ENCODE data around the gene BDH1.
"Not testable (repeated sequence)": the region's sequence is repeated elsewhere in the genome, so short reads cannot be mapped to it uniquely, and the experiment has no call there.

Gene BDH1

DNA sequence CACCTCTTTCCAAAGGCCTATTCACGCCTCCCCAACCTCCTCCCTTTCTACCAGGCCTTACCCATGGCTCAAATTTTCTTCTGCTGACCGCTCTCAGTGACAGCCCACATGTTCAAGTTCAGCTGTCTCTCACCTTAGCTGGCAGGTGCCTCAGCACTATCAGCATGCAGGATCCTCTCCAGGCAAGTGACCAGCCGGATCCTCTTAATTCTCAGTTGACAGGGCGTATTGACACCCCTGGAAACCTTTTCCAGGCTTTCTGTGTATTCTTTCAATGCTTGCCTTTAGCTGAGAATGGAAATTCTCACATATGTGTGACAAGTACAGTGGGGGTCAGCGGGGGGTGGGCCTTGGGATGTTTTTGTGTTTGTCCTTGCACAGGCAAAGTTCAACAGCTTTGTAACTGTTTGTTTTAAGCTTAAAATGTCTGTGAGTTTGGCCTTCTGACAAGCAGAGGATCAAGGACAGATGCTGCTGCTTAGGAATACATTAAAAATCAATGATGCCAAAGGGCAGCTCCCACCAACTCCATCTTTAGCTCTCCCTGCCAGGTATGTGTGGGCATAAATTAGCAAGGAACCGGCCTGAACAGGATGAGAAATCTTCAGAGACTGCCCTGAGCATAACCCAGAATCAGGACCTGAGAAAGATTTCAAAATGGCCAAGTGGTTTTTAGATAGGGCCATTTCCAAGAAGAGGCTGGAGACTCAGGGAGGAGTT, 17.4 kb upstream of the BDH1 start:
- H3K4me3 ChIP-seq (ENCODE audit: low read depth, low read length), result no peak overlapping the region
- no peak for TF ChIP-seq MYC (IDR thresholded peaks at IDR 0.05; ENCODE audit: low read depth, low read length)
- TF ChIP-seq, protein P1, sequence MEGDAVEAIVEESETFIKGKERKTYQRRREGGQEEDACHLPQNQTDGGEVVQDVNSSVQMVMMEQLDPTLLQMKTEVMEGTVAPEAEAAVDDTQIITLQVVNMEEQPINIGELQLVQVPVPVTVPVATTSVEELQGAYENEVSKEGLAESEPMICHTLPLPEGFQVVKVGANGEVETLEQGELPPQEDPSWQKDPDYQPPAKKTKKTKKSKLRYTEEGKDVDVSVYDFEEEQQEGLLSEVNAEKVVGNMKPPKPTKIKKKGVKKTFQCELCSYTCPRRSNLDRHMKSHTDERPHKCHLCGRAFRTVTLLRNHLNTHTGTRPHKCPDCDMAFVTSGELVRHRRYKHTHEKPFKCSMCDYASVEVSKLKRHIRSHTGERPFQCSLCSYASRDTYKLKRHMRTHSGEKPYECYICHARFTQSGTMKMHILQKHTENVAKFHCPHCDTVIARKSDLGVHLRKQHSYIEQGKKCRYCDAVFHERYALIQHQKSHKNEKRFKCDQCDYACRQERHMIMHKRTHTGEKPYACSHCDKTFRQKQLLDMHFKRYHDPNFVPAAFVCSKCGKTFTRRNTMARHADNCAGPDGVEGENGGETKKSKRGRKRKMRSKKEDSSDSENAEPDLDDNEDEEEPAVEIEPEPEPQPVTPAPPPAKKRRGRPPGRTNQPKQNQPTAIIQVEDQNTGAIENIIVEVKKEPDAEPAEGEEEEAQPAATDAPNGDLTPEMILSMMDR (IDR thresholded peaks at IDR 0.05; ENCODE audit: low read depth, low read length), result no peak
- no peak for TF ChIP-seq POLR2A (IDR thresholded peaks at IDR 0.05; ENCODE audit: extremely low read depth, insufficient read length)
- TF ChIP-seq, protein P2, sequence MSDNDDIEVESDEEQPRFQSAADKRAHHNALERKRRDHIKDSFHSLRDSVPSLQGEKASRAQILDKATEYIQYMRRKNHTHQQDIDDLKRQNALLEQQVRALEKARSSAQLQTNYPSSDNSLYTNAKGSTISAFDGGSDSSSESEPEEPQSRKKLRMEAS (IDR thresholded peaks at IDR 0.05; ENCODE audit: low read depth, low read length), result no peak
- DNase-seq (ENCODE audit: low read depth), result no peak

DNA sequence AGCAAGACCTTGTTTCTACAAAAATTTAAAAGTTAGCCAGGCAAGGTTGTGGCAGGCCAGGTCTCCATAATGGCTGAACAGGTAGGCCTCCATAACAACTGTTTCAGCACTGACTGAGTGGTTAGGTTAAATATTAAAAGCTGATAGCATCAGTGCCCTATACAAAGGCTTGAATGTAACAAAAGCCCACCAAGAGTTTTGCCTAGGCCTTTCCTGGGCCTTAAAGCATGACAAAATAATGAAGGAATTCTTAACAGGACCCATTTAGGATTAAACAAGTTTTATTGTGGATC, 16.1 kb upstream of the BDH1 start:
- H3K4me3 ChIP-seq (ENCODE audit: low read depth, low read length); DNase-seq (ENCODE audit: low read depth): not testable (repeated sequence)

DNA sequence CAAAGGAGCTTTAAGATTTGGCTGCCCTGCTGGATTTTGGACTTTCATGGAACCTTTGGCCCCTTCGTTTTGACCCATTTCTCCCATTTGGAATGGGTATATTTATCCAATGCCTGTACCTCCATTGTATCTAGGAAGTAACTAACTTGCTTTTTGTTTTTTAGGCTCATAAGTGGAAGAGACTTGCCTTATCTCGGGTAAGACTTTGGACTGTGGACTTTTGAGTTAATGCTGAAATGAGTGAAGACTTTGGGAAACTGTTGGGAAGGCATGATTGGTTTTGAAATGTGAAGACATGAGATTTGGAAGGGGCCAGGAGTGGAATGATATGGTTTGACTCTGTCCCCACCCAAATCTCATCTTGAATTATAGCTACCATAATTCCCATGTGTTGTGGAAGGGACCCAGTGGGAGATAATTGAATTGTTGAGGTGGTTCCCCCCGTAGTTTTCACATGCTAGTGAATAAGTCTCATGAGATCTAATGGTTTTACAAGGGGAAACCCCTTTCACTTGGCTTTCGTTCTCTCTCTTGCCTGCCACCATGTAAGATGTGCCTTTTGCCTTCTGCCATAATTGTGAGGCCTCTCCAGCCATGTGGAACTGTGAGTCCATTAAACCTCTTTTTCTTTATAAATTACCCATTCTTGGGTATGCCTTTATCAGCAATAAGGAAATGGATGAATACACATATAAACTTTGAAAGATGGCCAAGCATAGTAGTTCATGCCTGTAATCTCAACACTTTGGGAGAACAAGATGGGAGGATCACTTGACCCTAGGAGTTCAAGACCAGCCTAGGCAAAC, 15.5 kb upstream of the BDH1 start:
- DNase-seq (ENCODE audit: low read depth); H3K4me3 ChIP-seq (ENCODE audit: low read depth, low read length): not testable (repeated sequence)

DNA sequence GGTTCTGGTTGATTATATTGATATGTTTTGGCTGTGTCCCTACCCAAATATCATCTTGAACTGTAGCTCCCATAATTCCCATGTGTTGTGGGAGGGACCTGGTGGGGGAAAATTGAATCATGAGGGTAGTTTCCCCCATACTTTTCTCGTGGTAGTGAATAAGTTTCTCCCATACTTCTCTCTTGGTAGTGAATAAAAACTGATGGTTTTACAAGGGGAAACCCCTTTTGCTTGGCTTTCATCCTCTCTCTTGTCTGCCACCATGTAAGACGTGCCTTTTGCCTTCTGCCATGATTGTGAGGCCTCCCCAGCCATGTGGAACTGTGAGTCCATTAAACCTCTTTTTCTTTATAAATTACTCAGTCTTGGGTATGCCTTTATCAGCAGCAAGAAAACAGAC, 13.7 kb upstream of the BDH1 start:
- DNase-seq (ENCODE audit: low read depth); H3K4me3 ChIP-seq (ENCODE audit: low read depth, low read length): not testable (repeated sequence)

DNA sequence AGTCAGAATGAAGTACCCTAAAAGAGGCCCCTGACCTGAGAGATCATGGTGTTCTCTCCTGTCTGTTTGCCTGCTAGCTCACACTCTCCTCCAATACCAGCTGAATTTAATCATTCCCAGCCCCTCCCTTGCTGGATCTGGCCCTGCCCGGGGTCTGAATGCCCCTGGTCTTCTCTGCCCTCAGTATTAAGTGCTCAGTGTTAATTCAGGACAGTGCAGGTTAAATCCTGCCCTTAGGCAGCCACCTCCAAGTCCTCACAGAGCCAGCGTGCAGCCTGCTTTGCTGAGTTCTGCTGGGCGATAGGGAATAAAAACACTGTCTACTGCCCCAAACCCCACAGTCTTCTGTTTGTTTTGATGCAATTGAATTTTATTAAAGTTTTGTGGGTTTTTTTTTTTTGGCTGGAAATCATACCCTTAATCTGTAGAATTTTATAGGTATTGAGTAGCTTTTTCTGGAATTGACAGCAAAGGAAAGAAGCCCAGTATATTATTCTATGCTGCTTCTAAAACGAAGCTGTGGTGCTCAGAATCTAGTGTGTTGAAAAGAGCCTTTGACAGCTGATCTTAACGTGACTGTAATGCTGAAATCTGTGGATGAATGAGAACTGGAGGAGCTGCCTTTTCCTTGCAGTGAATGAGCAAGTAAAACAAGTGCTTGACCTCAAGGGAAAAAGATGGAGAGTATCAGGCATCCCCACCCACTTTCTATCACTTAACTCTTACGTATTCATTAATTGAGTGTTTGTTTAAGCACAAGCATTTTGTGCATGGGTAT, 12.3 kb upstream of the BDH1 start:
- no peak overlapping the region for H3K4me3 ChIP-seq (ENCODE audit: low read depth, low read length)
- no peak for DNase-seq (ENCODE audit: low read depth)
- no peak for TF ChIP-seq POLR2A (IDR thresholded peaks at IDR 0.05; ENCODE audit: extremely low read depth, insufficient read length)

DNA sequence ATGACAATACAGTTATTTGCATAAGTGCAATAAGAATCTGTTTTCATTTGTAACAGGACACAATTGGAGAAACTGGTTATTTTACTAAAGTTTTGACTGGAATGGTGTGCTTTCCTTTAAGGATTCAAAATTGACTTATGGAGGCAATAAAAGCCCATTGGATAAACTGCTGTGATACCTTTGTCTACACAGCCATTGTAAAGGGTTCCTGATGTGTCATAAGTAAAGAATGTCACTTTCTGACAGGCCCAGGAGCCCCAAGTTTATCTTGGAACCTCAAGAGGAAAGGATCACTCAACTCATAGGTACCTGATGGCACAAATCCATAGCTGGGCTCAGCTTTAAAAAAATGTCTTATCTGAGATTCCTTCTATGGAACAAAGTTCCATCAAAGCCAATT, 10.4 kb upstream of the BDH1 start:
- DNase-seq (ENCODE audit: low read depth), result not testable (repeated sequence)

DNA sequence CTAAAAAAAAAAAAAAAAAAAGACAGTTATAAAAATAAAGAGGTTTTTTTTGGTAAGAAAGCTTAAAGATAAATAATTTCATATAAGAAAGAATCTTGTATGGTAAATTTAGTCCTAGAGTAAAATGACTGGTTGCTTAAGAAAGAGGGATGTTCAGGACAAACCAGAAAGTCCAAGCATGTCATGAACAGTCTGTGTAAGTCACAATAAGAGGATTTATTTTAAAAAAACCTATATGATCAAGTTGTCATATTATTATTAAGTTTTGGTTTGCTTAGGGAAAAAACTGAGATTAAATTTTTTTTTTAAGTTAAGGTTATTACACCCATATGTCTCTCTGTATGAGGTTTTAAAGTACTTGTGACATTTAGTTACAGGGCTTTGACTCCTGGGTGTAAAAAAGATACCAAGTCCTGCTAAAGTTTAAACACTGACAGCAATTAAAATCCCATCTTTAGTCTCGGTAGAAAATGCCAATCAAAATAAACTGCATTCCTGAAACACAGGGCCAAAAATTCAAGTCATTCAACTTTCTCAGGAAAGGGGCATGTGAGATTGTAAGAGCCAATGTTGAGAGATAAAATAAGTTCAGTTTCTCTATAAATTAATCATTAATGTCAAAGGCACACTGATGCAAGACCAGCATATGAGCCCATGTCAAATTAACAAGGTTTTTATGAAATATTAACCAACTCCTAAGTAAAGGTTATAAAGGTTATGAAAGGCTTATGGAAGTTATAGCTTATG, 8.5 kb upstream of the BDH1 start:
- TF ChIP-seq MYC (IDR thresholded peaks at IDR 0.05; ENCODE audit: low read depth, low read length) (no peak), POLR2A (IDR thresholded peaks at IDR 0.05; ENCODE audit: extremely low read depth, insufficient read length) (no peak)
- TF ChIP-seq, protein P1 (IDR thresholded peaks at IDR 0.05; ENCODE audit: low read depth, low read length), result no peak
- TF ChIP-seq, protein P2 (IDR thresholded peaks at IDR 0.05; ENCODE audit: low read depth, low read length), result no peak
- DNase-seq (ENCODE audit: low read depth), result peak; percentile 29
- no peak overlapping the region for H3K4me3 ChIP-seq (ENCODE audit: low read depth, low read length)

More for the DNA sequence above, 10.4 kb upstream of the BDH1 start:
- H3K4me3 ChIP-seq (ENCODE audit: low read depth, low read length), result not testable (repeated sequence)

DNA sequence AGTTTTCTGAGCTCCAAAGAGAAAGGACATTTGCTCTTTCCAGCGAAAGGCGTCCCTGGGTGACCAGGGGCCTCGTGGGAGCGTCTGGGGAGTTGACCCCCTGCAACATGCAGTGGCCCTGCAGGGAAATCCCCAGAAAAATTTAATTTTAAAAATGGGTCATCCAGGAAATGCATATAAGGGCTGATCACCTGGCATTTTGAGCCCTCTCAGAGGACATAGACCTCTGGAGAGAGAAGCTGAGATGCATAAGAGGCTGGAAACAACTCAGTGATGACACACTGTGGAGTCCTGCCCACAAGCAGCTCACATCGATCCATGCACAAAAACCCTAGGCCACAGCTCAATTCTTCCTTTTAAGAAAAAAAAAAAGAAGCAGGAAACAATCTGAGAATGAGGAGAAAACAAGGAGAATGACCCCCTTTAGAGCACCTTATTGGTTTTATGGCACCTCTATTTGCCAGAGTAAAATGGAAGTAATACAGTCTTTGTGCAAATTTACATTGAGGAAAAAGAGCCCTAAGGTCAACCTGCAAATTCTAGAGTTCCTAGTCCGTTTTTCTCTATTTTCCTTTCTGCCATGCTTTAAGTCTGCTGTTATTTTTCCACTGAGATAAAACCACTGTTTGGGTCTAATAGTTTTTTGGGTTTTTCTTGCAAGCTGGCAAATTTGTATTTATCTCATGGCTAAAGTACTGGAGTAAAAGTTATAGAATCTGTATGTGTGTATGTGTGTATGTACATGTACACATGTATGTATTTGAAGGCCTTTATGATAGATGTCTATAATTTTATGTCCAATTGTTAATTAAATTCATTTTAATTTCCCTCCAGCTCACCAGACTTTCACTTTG, 6.9 kb upstream of the BDH1 start:
- TF ChIP-seq POLR2A (IDR thresholded peaks at IDR 0.05; ENCODE audit: extremely low read depth, insufficient read length) (no peak), MYC (IDR thresholded peaks at IDR 0.05; ENCODE audit: low read depth, low read length) (no peak)
- TF ChIP-seq, protein P1 (IDR thresholded peaks at IDR 0.05; ENCODE audit: low read depth, low read length), result no peak
- TF ChIP-seq, protein P2 (IDR thresholded peaks at IDR 0.05; ENCODE audit: low read depth, low read length), result no peak
- DNase-seq (ENCODE audit: low read depth), result no peak

More for the DNA sequence above, 6.9 kb upstream of the BDH1 start:
- no peak overlapping the region for H3K4me3 ChIP-seq (ENCODE audit: low read depth, low read length)
